KMS-11 (cell line): ENCODE results near the gene CTNNA2.

Source experiments
- H2AFZ ChIP-seq: fragments of 200-600 bp; sonication (generic); 2 replicates; pipeline ENCODE4 v1.6.1; 2016; ENCODE audit warnings: antibody characterized with exemption, mixed run types, low read depth
- H3K27ac ChIP-seq: fragments of 200-600 bp; sonication (generic); 2 replicates; pipeline ENCODE4 v1.6.1; 2016; ENCODE audit warnings: mild to moderate bottlenecking, mixed run types
- H3K27me3 ChIP-seq: fragments of 200-600 bp; sonication (generic); 2 replicates; pipeline ENCODE4 v1.6.1; 2017; ENCODE audit warnings: mild to moderate bottlenecking, low read depth, mixed run types, moderate library complexity; ENCODE audit not compliant: insufficient read depth
- H3K36me3 ChIP-seq: fragments of 200-600 bp; sonication (generic); 2 replicates; pipeline ENCODE4 v1.6.1; 2017; ENCODE audit warnings: mild to moderate bottlenecking, mixed run types; ENCODE audit not compliant: insufficient read depth
- H3K4me1 ChIP-seq: fragments of 200-600 bp; sonication (generic); 2 replicates; pipeline ENCODE4 v1.6.1; 2016; ENCODE audit warnings: mild to moderate bottlenecking, low read depth, mixed run types; ENCODE audit not compliant: poor library complexity, severe bottlenecking
- H3K4me2 ChIP-seq: fragments of 200-600 bp; sonication (generic); 2 replicates; pipeline ENCODE4 v1.7.0; 2016; ENCODE audit warnings: mild to moderate bottlenecking, mixed run types
- H3K4me3 ChIP-seq: fragments of 200-600 bp; sonication (generic); IDR thresholded peaks from 2 replicates; pipeline ENCODE4 v1.6.1; 2017; ENCODE audit warnings: low read depth, low read length, mixed read lengths; ENCODE audit not compliant: insufficient read depth
- H3K79me2 ChIP-seq: fragments of 200-600 bp; sonication (generic); 2 replicates; pipeline ENCODE4 v1.6.1; 2016; ENCODE audit warnings: low read depth, mixed run types; ENCODE audit not compliant: insufficient read depth
- H3K9ac ChIP-seq: fragments of 200-600 bp; sonication (generic); 2 replicates; pipeline ENCODE4 v1.6.1; 2016; ENCODE audit warnings: mild to moderate bottlenecking, mixed run types
- H4K20me1 ChIP-seq: fragments of 200-600 bp; sonication (generic); 2 replicates; pipeline ENCODE4 v1.6.1; 2016; ENCODE audit warnings: mild to moderate bottlenecking, mixed run types; ENCODE audit not compliant: insufficient read depth
- TF ChIP-seq, protein P1 (sequence below): fragments of 200-600 bp; sonication (generic); conservative IDR thresholded peaks from 2 replicates; pipeline ENCODE4 v1.6.1; 2017; ENCODE audit warnings: low read depth, mild to moderate bottlenecking, antibody characterized with exemption, low read length, moderate library complexity, mixed read lengths

The CTNNA2 gene

DNA sequence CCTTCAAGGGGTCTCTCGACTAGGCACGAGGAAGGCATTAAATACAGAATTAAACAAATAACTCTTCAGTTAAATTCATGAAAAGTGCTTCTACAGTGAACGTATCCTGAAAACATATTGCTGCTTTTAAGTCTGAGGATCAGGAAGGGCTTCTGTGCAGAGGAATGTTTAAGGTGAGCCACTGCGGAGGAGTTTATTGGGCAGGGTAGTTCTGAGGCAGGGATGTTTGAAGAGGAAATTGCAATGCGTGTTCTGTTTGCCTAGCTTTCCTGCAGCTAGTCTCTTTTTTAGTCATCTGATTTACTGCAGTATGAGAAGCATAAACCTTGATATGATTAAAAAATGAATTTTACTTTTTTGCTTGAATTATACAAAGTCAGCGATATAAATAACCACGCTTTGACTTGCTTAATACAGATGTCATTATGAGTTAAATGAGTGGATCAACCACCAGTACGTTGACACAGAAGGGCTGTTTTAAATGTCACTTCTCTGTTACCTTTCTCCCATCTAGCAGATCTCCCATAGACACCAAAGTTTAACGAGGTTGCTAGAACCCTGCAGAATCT, 98.7 kb downstream of the CTNNA2 start:
- Histone ChIP-seq H4K20me1 (no peaks in the 10 kb centered on the region), H3K4me3 (no peak overlapping the region), H3K4me2 (no peak overlapping the region), H2AFZ (no peak overlapping the region), H3K4me1 (no peaks in the 10 kb centered on the region), H3K9ac (no peak overlapping the region), H3K27ac (no peak overlapping the region), H3K79me2 (no peaks in the 10 kb centered on the region), H3K27me3 (no peaks in the 10 kb centered on the region), H3K36me3 (no peaks in the 10 kb centered on the region)
- TF ChIP-seq, protein P1, sequence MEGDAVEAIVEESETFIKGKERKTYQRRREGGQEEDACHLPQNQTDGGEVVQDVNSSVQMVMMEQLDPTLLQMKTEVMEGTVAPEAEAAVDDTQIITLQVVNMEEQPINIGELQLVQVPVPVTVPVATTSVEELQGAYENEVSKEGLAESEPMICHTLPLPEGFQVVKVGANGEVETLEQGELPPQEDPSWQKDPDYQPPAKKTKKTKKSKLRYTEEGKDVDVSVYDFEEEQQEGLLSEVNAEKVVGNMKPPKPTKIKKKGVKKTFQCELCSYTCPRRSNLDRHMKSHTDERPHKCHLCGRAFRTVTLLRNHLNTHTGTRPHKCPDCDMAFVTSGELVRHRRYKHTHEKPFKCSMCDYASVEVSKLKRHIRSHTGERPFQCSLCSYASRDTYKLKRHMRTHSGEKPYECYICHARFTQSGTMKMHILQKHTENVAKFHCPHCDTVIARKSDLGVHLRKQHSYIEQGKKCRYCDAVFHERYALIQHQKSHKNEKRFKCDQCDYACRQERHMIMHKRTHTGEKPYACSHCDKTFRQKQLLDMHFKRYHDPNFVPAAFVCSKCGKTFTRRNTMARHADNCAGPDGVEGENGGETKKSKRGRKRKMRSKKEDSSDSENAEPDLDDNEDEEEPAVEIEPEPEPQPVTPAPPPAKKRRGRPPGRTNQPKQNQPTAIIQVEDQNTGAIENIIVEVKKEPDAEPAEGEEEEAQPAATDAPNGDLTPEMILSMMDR, result no peak

DNA sequence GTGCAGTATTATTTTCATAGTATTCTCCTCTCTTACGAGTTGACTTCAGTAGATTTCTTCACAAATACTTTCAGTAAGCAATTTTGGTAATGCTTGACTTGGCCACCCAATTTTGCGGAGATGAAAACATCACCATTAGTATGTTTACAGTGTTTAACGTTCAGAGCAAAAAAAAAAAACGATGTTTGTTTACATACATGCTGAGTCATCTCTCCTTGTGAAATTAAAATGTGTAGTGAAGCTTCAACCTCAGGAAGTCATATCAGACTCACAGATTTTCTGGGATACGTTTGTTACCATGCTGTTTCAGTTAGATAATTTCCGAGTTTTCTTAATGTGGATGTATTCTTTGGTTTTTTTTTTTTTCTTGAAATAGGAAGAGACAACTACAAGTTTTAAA, 100.1 kb downstream of the CTNNA2 start:
- Histone ChIP-seq H4K20me1 (no peaks in the 10 kb centered on the region), H3K27me3 (no peaks in the 10 kb centered on the region), H3K4me3 (no peak overlapping the region), H3K9ac (no peak overlapping the region), H3K4me1 (no peaks in the 10 kb centered on the region), H3K4me2 (no peak overlapping the region), H2AFZ (no peak overlapping the region), H3K79me2 (no peaks in the 10 kb centered on the region), H3K36me3 (no peaks in the 10 kb centered on the region), H3K27ac (no peak overlapping the region)
- TF ChIP-seq, protein P1, result no peak

DNA sequence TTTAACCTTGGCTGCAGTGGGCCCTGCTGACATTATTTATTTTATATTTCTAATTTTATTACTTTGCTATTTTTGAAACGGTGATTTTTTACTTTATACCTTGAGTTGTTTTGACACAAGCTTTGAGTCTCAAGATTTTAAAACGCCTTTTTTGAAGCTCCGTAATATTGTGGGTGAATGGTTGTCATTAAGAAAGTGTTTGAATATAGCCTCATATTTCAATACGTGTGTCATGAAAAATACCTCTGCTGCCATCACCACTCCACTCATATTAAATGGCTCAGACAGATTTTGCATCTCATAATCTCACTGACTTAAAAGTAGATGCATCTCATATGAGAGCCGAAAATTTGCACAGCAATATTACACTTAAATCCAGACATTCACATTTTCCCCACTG, 106.6 kb downstream of the CTNNA2 start:
- Histone ChIP-seq H3K27me3 (no peaks in the 10 kb centered on the region), H4K20me1 (no peaks in the 10 kb centered on the region), H3K79me2 (no peaks in the 10 kb centered on the region), H3K4me3 (no peak overlapping the region), H3K4me2 (no peak overlapping the region), H3K9ac (no peak overlapping the region), H3K4me1 (no peaks in the 10 kb centered on the region), H3K27ac (no peak overlapping the region), H3K36me3 (no peaks in the 10 kb centered on the region), H2AFZ (no peak overlapping the region)
- TF ChIP-seq, protein P1, result no peak

DNA sequence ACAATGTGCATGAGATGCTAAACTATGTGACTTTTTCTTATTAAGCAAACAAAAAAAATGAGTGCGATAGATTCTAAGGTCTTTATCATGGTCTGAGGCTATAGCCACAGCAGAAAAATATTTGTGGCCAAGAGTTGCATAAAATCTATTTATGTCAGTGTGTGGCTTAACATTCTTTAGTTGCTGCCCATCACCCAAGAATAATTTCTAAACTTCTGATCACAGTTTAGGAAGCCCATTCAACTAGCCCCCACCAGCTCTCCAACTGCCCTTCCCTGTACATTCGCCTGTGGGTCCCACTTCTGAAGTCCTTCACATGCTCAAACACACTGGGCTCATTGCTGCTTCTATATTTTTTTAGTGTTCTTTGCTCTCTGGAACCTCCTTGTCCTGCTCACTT, 107.1 kb downstream of the CTNNA2 start:
- H3K4me2 ChIP-seq, result no peak overlapping the region

More for the DNA sequence above, 107.1 kb downstream of the CTNNA2 start:
- Histone ChIP-seq H3K4me3 (no peak overlapping the region), H3K27me3 (no peaks in the 10 kb centered on the region), H3K36me3 (no peaks in the 10 kb centered on the region), H3K9ac (no peak overlapping the region), H3K27ac (no peak overlapping the region), H2AFZ (no peak overlapping the region), H3K79me2 (no peaks in the 10 kb centered on the region), H4K20me1 (no peaks in the 10 kb centered on the region), H3K4me1 (no peaks in the 10 kb centered on the region)
- TF ChIP-seq, protein P1, result no peak
